Fibroblast of skin of abdomen (primary cell): ENCODE data around the gene NHSL2.
"Not testable (repeated sequence)": the region's sequence is repeated elsewhere in the genome, so short reads cannot be mapped to it uniquely, and the experiment has no call there.

Experiments
- DNase-seq: peaks from one replicate; pipeline ENCODE4 v3.0.0-alpha.2; 2013

Gene NHSL2

GRCh38 chrX:72045141-72045540, 134.5 kb downstream of the NHSL2 start:
- DNase-seq: no peak

GRCh38 chrX:72045552-72046277, 135.1 kb downstream of the NHSL2 start:
- DNase-seq: no peak

GRCh38 chrX:72046447-72046846, 135.8 kb downstream of the NHSL2 start:
- DNase-seq: no peak

- no peak for DNase-seq
These were observed 138.1 kb downstream of the NHSL2 start for GRCh38 chrX:72048510-72049455.

GRCh38 chrX:72050011-72050410, 139.4 kb downstream of the NHSL2 start:
- no peak for DNase-seq

DNA sequence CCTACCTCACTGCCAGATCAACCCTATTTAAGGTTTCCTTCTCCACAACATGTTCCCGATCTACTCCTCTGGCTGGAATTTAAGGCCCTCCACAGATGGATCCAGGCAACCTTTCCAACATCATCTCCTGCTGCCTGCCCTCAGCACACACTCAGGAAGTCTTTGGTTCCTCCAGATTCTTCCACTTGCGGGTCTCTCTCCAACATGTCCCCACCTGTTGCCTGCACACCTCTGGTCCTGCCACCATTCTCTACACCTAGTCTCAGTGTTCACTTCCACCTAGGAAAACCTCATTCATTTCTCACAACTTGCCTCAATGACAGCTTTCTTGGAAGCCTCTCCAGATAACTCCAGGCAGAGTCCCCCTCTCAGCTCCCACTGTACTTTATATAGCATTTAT, 140.9 kb downstream of the NHSL2 start:
- DNase-seq: no peak

DNA sequence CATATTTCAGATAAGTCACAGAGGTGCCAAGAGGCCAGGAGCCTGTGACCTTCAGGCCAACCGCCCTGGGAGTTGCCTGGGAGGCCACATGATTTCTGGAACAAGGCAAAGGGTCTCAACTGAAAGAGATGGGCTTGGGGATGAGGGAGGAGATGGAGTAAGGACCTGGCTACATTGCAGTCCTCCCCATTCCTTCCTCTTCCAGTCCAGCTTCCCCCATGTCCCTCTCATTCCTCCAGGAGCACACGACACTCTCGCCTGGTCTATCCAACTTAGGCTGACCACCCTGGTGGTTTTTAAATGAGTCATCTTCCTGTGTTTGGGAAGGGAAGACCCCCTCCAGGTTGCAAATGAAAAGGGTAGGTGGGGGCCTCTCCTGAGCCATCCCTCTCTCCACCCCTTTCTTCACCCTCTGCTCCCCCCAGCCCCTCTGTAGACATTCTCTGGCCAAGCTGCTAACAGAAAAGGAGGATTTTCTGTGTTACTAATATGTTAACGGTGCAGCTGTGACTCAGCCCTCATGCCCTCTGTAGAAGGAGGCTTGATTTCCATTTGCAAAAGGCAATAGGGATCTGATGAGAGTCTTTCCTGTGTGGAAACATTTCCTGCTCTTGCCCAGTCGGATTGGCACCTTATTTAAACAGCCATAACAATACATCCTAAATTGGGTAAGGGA, 141.9 kb downstream of the NHSL2 start:
- DNase-seq: peak; percentile 26

DNA sequence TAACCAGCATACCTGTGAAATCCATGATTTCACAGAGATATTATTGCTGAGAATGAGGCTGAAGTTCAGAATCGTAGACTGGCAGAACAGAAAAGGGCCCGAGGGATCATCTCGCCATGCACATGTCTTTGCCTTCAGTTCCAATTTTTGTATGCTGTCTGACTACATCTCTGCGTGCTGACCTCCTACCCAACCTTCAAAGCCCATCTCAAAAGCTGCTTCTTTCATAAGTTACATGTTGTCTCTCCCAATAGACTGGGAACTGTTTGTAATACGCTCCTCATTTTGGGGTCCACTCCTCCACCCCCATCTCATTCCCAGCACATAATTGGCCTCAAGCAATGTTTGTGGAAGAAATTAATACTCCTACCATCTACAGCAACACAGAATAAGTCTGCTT, 142.9 kb downstream of the NHSL2 start:
- DNase-seq: no peak

DNA sequence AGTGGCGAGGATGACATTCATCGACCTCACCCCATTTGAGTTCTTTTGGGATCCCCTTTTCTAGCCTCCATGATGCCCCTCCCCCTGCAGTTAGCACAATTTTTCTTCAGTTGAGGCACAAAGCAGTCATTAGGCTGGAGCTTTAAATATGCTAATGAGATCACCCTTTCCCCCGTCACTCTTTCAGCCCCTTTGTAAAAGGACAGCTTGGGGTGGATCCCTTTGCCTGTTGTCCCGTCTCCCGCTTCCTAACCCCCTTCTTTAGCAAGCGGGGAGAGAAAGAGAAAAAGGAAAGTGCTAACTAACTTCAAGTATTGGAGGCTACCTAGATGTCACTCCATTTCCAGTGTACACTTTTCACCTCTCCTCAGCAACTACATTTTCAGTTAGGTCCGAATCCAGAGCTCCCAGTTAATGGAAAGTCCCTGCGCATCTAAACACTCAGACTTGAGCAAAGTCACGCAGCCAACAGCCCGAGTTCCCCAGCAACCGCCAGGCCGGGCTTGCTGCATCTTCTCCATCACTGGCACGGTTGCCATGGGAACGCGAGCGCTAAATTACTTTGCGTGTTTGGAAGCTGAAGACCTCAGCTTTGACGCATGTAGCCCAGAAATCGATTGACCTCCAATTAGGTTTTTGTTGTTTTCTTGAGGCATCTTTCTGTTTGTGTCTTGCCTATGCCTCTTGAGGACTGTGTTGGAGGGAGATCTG, 144.3 kb downstream of the NHSL2 start:
- no peak for DNase-seq

DNA sequence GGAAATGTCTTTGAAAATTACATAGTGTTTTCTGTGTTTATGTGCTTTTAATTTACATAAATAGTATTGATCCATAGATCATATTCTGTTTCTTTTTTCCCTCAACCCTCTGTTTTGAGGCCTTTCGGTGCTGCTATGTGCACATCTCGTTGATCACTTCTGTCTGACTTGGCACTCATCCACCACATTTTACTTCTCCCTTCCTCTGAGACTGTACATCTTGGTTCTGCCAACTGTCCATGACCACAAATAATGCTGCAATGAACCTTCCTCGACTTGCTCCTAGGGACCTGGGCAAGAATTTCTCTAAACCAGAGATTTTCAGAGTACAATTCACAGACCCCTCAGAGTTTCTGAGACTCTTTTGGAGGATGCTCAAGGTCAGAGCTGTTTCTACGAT, 146.7 kb downstream of the NHSL2 start:
- no peak for DNase-seq

DNA sequence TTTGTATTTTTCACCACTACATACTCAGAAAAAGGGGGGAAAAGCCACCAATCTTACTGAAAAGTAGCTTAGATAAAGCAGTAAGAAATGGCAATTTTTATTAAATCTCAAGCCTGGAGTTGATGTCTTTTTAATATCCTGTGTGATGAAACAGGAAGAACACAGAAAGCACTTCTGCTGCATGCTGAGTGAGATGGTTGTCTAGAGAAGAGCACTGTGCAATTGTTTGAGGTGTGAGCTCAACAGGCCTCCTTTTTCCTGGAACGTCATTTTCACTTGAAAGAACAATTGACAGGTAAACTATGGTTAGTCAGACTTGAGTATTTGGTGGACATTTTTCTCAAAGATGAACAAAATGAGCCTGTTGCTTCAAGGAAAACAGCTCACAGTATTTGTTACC, 147.2 kb downstream of the NHSL2 start:
- DNase-seq: no peak

GRCh38 chrX:72058346-72058745, 147.7 kb downstream of the NHSL2 start:
- not testable (repeated sequence) for DNase-seq

- DNase-seq: no peak
These were observed 149.7 kb downstream of the NHSL2 start for GRCh38 chrX:72060196-72060920.

- peak; percentile 28 for DNase-seq
These were observed 150.4 kb downstream of the NHSL2 start for GRCh38 chrX:72060921-72061490.

GRCh38 chrX:72062916-72063315, 152.3 kb downstream of the NHSL2 start:
- no peak for DNase-seq

DNA sequence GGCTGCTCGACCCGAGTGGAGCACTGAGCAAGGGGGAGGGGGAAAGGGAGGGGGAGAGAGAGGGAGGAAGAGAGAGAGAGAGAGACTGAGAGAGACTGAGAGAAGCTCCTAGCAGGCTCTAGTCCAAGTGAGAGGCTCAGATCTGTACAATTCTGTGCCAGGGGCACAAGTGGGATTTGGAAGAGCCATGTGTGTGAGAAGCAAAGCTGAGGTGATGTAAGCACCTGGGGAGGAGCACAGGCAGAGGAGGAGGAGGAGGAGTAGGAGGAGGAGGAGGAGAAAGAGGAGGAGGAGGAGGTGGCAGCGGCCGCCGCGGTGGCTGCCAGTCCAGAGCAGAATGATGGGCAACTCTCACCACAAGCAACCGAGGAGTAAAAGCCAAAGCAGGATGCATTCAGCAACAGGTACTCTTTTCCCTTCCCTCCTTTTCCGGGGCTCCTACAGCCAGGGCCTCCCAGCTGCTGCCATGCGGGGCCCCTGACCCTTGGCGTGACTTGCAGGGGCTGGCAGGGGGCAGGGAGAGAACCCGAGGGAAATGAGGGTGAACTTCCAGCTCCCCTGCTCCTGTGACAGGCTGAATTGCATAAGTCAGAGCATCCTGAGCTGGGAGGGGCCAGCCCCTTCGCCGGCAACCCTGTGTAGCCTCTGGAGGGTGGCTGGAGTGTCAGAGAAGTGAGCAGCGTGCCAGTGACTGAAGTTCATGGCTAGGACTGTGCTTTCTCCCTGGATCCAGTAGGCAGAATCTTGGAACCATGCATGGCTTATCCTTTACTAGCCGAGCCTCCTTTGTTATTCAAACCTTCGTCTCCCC, 158.9 kb downstream of the NHSL2 start:
- no peak for DNase-seq

GRCh38 chrX:72071213-72071612, 160.6 kb downstream of the NHSL2 start:
- no peak for DNase-seq

DNA sequence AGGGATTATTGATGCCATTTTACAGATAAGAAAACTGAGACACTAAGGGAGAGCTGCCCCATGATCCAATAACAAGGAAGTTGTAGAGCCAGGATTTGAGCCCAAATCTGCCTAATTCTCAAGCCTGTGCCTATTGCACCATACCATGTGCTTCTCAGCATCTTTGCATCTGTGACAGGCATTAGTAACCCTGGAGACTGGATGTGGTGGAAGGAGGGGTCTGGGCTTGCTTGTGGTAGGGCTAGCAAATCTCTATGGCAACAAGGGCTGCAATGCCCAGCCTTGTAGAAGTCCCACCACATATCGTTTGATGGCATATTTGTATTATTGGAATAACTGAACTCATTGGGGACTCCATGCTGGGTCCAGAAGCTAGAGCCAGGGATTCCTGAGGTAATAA, 163.0 kb downstream of the NHSL2 start:
- no peak for DNase-seq

DNA sequence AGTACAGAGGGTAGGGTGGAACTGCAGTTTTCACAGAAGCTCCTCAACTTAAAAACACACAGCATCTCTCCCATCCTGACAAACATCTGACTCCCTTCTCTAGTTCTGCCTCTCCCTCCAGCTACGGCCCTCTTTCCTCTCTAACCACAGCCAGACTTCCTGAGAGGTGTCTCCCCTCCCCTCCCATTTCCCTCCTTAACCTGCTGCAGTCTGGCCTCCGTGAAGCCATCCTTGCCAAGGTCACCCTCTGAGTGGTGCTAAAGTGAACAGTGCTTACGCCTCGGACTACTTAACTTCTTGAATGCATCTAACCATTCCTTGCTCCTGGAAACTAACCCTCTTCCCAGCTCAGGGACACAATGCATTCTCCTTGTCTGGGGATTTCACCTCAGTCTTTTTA, 167.8 kb downstream of the NHSL2 start:
- DNase-seq: no peak

DNA sequence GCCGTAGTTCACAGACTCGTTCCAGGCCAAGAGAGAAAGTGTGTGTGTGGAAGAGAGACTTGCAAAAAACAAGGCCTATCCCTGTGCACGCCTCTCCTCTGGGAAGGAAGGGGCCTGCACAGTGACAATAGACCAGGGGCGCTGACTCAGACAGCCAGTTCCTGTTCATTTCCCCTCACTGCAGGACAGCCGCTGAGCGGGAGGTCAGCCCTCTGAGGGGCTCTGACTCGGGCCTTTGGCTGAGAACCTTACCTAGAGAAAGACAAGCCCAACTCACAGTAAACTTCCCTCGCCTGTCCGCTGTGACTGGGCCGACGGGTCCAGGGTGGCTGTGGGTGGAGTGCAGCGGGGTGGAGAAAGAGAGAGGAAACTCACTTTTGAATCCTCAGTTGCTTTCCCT, 169.0 kb downstream of the NHSL2 start:
- no peak for DNase-seq

- no peak for DNase-seq
These were observed 169.5 kb downstream of the NHSL2 start for GRCh38 chrX:72080150-72080549.
